GM12865 (cell line): ENCODE data around the gene SCFD2.

Experiments used
- DNase-seq: peaks from one replicate; pipeline ENCODE4 v3.0.0; 2010; ENCODE audit warnings: low read depth
- H3K4me3 ChIP-seq: 2 replicates; pipeline ENCODE4 v1.5.1; 2011; ENCODE audit warnings: mild to moderate bottlenecking, low read depth, low read length, control low read depth
- CTCF ChIP-seq: IDR thresholded peaks from 2 replicates; pipeline ENCODE4 v1.5.1; 2011; ENCODE audit warnings: low read length, control low read depth, low read depth, inconsistent platforms; ENCODE audit not compliant: insufficient read depth; ENCODE audit errors: missing control alignments

The SCFD2 gene

GRCh38 chr4:53128231-53128630 lies 237.6 kb downstream of the SCFD2 start:
- no peak for DNase-seq
- H3K4me3 ChIP-seq: no peak overlapping the region
- TF ChIP-seq CTCF: no peak

GRCh38 chr4:53127365-53127764 lies 238.5 kb downstream of the SCFD2 start:
- no peak for DNase-seq
- no peak overlapping the region for H3K4me3 ChIP-seq
- TF ChIP-seq CTCF: no peak

- DNase-seq: no peak
- TF ChIP-seq CTCF: no peak
- no peak overlapping the region for H3K4me3 ChIP-seq
Observed at GRCh38 chr4:53126099-53126498, 239.8 kb downstream of the SCFD2 start.

DNA sequence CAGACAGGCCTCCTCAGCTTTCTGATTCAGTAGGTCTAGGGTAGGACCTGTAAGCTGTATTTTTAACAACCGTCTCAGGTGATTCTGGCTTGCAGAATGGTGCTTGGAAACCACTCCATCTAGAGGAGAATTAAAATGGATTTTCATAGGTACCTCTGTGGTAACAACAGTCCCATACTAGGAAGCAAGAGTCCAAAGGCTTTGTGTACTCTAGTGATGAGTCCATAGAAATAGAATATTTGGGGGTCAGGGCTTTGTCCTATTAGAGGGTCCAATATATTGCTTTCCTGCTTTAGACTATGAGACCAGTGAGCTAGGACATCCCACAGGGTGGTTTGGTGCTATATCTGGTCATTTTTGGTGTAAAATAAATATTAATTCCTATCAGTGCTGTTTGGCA lies 242.0 kb downstream of the SCFD2 start:
- no peak for TF ChIP-seq CTCF
- DNase-seq: no peak
- H3K4me3 ChIP-seq: no peak overlapping the region

DNA sequence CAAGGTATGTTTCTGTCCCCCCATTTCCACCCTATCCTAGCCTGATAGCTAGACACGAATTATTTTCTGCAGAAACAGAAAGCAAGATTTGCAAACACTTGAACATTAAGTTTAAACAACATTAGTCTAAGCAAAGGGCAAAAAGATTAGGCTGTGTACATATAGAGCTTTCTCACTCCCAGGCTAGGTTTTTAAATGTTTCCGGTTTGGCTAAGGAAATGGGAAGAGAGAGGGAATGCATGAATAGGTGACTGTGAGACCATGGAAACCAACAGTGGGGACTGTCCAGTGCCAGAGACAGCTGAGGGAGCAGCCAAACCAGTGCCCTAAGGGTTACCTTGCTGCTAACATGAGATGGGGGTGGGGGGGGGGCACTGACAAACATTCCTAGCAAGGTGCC lies 242.7 kb downstream of the SCFD2 start:
- no peak for TF ChIP-seq CTCF
- no peak for DNase-seq
- H3K4me3 ChIP-seq: no peak overlapping the region

- no peak for TF ChIP-seq CTCF
- no peak overlapping the region for H3K4me3 ChIP-seq
- DNase-seq: no peak
Observed at GRCh38 chr4:53122280-53123116, 243.4 kb downstream of the SCFD2 start.
